Effector CD4-positive, alpha-beta T cell (primary cell): Measurements from ENCODE around the gene ZSWIM3.
"Not testable (repeated sequence)": the region's sequence is repeated elsewhere in the genome, so short reads cannot be mapped to it uniquely, and the experiment has no call there.

Experiments
- DNase-seq: peaks from one replicate; pipeline ENCODE4 v3.0.0-alpha.2; 2020
- total RNA-seq: gene quantifications from one replicate; lab custom pipeline; 2026; lab: John Stamatoyannopoulos, UW

Gene ZSWIM3
- total RNA-seq = 4.1 reads per million, percentile 16 among the genes with 10 or more reads in this experiment

DNA sequence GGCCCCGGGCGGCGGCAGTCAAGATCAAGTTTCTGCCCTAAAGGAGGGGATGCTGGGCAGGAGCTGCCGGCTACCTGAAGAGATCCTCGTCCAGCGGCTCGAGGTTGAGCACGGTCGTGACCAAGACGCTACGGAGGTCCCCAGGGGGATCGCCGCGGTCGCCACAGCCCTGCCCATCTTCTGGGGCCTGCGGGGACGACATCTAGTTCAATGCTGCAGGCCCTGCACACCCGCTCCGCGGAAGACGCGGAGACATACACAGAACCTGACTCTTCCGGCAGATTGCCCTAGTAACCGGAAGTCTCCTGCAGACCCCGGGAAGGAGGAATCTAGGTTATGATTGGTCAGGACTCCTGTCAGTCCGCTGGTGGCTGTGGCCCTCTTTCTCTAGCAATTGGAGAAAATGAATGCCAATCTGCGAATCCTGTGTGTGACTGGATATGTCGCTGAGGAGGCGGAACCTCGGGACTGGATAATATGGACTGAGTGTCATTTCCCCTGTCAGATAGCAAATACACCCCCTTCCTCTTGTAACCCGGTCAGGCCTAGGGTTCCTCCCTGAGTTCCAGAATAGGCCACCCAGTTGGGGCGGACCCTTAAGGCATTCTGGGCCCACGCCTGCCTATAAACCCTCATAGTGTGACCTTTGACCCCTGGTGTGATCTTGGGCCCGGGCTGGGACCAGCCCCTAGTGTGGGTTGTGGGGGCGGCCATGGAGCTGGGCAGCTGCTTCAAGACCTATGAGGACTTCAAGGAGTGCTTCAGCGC, at the start of gene ZSWIM3, which contains the start of gene ACOT8:
TSS of gene ZSWIM3 (plus strand) at position 501 of the 768 bp plus-strand sequence. CDS start at position 713, 212 bp downstream.
TSS of gene ACOT8 (minus strand) at position 279 of the 768 bp plus-strand sequence. CDS start at position 202, 77 bp downstream.
- peak; percentile 94 for DNase-seq

DNA sequence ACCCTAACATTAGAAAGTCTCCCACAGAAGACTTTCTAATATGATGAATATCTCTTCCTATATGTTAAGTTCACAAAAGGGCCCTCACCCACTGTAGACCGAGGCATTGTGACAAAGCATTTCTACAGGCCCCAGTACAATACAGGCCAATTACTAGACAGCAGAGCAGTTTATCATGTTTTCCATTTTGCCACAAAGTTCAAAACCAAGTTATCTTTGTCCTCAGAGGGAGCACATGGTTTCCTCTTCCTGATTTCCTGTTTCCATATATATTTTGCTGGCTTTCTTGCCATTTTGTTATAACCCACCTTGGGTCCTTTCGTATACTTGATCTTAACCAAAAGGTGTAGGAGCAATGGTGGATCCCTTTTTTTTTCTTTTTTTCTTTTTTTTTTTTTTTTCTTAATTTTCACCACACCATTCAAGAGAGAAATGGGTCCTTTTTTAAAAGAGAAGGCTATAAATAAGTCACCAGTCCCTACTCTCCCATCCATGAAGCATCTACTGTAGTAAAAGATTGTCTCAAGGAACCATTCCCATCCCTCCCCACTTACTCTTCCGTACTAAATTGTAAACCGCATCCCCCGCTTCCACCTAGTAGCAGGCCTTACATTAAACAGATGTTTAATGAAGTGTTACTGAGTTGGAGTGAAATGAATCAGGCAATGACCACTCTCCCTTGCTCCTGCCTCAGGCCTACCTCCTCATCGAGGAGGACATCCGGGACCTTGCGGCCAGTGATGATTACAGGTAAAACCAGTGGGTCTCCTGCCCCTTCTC, 47.0 kb upstream of the ZSWIM3 start:
- DNase-seq = no peak

DNA sequence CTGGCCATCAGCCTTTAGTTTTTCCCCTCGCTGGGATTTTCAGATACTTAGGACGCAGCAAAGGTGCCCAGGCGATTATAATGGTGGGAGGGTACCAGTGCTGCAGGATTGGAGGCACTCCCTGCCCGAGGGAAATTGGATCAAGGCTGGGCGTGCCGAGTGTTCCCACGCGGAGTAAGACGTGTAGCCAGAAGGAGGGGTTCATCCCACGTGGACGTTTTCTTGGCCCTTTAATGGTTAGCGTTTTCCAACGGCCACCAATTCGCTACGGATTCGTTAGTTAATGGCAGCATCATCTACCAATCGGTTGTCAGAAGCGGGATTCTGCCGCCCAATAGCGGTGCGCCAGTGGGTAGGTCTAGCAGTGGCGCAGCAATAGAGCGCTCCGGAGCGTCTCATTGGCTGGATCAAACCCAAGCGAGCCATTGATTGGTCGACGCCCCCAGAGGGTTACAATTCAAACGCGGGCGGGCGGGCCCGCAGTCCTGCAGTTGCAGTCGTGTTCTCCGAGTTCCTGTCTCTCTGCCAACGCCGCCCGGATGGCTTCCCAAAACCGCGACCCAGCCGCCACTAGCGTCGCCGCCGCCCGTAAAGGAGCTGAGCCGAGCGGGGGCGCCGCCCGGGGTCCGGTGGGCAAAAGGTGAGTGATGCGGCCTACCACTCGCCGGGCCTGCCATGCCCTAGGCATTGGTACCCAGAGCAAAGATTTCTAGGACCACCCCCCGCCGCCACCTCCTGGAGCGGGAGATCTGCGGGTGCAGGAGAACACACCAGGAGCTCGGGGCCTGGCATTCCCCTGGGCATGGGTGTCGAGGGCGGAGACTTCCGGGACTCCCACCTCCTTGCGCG, 45.0 kb upstream of the ZSWIM3 start, which contains the start of gene UBE2C:
TSS of gene UBE2C (plus strand) at position 488 of the 849 bp plus-strand sequence. CDS start at position 540, 52 bp downstream.
- DNase-seq = peak; percentile 92

DNA sequence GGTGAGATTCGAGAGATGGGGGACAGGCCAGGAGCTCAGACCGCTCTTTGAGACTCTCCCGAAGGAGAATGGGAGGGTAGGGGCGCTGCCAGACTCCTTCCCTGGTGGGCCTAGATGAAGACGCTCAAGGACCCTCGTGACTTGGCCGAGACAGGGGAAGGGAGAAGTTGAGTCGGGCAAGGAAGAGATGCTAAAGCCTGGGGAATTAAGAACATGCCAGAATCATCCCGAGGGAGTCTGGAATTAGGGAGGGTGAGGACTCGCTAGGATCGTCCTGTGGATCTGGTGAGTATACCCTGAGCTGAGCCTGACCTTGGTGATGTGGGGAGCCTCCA, 44.4 kb upstream of the ZSWIM3 start:
- no peak for DNase-seq

DNA sequence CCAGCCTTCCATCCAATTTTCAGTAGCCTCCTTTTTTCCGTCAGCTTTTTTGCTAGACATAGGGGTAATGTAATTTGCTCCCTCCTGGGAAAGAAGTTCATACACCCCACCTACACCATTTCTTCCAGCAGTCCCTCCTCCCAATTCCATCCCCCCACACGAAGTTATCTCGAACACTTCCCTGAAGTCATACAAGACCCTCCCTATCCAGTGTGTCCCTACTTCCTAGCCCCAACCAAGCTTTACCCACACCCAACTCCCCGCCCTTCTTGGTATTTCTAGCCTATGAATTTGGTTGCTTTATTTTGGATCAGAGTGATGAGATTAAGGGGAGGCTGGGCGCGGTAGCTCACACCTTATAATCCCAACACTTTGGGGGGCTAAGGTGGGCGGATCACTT, 43.9 kb upstream of the ZSWIM3 start:
- DNase-seq = no peak

DNA sequence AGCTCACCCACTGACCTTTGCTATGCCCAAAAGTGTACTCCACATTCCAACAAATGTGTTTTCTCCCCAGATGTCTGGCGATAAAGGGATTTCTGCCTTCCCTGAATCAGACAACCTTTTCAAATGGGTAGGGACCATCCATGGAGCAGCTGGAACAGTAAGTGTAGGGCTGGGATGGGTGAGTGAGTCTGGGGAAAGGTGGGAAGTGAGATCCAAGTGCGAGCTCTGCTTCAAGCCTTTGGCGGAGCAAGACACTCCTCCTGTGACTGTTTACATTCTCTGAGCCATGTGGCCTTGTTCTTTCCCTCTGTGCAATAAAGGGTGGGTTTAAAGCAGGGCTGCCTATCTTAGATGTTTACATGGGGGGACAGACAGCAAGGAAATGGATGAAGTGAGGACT, 43.1 kb upstream of the ZSWIM3 start:
- no peak for DNase-seq

DNA sequence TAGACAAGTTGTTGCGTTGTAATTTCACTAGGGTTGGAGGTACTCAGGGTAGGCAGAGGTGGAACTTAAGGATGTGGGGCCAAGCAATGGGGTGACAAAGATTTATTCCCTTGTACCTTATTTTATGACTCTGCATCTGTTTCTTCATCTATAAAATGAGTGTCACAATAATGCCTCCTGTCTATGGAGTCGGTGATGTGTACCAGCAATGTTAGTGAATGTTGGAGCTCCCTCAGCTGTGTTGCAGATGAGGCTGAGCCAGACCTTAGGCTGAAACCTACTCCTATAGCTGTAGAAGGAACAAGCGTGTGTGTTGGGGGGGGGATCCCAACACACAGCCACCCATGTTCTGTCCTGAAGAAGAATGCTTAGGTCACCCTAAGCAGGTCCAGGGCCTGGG, 40.5 kb upstream of the ZSWIM3 start:
- no peak for DNase-seq

DNA sequence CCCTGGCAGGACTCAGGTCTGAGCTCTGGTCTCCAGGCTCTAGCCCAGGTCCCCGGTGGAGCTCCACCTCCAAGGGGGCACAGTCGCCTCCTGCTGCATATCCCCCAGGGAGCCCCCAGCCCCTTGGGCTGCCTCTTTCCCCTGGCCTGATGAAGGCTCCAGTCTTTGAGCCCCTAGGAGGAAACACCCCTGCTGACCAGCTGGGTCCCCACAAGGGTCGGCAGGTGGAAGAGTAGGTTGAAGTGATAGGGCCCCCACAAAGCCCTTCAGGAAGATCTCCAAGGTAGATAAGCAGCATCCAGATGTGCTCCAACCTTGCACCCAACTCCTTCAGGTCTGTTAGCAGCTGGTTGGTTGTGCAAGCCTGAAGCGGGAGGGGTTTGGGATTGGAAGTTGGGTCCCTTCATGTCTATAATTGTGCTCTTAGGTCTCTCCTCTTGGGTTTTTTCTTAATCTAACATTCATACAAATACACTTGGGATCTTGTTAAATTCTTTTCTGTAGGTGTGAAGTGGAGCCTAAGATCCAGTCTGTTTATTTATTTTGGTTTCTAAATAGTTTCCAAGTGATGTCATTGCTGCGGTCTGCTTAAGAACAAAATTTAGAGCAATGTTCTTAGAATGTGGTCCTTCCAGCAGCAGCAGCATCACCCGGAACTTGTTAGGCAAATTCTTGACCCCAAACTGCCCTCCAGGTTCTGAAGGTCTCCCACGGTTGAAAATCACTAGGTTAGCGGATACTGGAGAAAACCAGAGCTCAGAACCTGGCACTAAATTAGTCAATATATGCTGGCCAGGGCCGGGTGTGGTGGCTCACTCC, 39.8 kb upstream of the ZSWIM3 start:
- no peak for DNase-seq

DNA sequence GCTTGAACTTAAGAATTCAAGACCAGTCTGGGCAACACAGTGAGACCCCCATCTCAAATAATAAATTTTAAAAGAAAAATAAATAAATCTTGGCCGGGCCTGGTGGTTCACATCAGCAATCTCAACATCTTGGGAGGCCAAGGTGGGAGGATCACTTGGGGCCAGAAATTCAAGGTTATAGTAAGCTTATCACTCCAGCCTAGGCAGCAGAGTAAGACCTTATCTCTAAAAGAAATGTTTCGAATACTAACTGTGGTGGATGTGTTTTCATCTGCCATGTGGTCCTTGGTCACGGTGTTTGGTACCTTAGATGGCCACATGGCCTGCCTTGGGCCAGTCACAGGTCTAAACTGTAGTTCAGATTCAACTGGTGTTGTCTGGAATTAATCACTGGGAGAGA, 39.2 kb upstream of the ZSWIM3 start:
- DNase-seq = no peak

DNA sequence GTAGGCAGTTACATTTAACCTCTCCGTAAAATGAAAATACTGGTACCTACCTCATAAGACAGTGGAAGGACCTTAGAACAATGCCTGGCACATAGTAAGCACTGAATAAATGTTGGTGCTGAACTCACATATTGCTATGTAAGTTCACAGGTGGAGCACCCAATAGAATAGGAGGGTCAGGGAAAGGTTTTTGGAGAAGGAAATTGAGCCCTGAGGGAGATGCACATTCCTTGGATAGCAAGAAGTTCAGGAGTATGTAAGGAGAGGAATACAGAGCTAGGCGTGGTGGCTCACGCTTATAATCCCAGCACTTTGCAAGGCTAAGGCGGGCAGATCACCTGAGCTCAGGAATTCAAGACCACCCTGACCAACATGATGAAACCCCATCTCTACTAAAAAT, 37.9 kb upstream of the ZSWIM3 start:
- no peak for DNase-seq

DNA sequence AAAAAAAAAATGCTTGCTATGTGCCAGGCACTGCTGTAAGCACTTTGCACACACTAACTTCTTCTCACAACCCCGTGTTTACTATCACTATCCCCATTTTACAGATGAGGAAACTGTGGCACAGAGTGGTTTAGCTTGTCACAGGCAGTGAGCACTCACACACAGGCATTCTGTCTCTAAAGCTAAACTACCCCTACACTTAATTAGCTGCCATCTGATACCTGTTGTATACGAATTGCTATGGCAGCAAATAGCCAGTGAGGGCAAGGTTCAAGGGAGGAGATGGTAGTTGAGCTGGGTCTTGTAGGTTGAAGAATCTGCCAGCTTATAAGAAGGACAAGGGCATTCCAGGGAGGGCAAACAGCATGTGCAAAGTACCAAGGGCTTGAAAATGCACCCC, 35.5 kb upstream of the ZSWIM3 start:
- no peak for DNase-seq

DNA sequence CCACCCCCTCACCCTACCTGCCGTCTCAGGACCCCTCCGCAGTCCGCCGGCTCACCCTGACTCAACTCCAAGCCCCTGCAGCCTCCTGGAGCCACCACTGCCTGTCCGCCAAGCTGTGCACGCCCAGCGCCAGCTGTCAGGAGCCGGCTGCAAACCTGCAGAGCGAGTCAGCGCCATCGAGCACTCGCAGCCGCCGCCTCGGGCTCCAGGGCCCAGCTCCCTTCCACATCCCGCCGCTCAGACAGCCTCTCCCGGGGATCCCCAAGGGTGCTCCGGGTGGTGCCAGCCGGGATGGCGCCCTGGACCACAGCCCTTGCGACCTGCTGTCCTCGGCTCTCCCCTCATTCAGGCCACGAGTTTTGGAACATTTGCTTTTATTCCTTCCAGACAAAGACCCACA, 34.6 kb upstream of the ZSWIM3 start:
- no peak for DNase-seq

DNA sequence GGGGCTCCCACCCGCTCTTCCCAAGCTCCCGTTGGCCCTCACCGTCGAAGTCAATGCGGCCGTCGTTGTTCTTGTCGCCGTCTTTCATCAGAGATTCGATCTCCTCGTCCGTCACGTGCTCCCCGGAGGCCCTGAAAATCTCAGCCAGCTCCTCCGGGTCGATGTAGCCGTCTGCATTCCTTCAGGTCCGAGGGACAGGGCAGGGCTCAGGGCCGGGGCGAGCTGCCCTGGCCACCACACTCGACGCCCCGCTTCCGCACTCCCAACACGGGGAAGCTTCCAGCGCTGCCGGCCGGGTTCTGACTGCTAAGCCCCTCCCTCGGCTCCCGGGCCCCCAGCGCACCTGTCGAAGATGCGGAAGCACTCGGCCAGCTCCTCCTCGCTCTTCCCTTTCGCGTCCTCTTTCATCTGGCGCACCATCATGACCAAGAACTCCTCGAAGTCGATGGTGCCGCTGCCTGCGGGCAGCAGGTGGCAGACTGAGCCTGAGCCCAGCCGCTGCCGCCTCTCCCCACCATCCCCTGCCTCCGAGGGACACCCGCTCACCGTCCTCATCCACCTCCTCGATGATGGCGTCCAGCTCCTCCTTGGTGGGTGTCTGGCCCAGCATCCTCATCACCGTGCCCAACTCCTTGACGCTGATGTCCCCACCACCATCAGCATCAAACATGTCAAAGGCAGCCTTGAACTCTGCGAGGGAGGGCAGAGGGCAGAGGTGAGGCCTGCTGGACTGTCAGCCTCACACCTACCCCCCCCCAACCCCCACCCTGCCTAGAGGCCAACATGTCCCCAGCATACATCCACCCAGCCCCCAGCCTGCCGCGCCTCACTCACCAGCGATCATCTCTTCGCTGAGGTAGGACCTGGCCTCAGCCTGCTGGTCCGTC, 33.2 kb upstream of the ZSWIM3 start:
- DNase-seq = peak; percentile 29

DNA sequence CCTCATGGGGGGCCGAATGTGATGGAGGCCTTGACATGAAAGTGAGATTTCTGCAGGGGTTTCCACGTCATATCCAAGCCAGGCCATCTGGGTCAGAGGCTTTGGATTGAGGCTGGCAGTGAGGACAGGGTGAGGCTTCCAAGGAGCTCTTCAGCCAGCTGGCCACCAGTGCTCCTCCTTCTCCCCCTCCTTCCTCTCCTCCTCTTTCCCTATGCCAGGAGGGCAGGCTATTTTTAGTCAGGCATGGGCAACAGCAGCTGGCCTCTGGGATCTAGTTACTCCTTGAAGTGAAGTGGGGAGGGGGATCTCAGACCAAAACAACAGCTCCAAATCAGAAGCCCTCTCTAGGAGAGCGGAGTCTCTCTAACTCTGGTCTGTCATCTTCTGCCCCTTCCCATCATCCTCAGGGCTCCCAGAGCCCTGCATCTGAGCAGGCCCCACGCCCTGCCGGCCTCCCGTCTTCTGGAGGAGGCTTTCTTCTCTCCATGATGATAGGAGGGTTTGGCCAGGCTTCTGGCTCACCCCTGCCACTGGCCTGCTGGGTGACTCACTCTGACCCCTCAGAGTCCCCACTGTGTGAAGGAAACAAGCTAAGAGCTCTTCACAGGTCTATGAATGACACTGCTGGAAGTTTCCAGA, 30.9 kb upstream of the ZSWIM3 start:
- no peak for DNase-seq

DNA sequence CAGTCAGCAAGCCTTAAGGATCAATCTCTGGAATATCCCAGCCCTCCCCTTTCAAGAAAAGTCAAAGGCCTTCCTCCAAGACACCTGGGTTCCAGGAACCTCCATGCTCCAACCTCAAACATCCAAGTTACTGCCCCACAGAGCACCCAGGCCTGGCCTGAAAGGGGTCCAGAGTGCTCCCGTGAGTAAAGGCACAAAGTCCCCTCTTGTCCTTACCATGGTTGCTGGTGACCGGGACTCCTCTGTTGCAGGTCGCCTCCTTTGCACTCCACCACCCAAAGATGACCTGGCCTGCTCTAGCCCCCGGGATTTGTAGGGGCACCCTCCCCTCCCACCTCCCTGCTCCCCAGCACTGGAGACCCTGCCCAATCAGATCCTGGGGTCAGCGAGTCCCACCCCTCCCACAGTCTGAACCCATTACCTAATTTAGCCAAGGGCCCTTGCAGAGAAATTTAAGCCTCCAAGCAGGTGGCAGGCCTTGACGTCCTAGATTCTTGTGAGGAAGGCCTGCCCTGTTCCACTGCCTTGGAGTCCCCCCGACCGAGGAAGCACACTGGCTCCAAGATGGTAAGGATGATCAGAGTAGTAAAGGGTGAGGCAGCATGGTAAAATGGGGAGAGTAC, 30.3 kb upstream of the ZSWIM3 start, which contains the start of gene TNNC2:
TSS of gene TNNC2 (minus strand) at position 283 of the 623 bp plus-strand sequence. CDS start at position 219, 64 bp downstream.
- DNase-seq = no peak

DNA sequence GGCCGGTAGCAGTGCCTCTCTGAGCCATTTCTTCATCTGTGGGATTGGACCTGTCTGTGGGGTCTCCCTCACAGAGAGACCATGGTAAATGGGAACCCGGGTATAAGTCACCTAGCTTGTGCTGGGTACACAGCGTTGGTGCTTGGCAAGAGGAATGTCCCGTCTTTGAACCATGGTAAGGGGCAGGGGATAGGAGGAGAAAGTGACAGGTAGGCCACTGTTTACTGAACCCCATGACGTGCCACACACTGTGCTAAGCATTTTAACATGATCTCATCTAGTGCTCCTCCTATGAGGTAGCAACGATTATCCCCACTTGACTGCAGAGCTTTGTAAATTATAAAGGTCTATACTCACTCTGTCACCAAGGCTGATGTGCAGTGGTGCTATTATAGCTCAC, 29.7 kb upstream of the ZSWIM3 start:
- DNase-seq = no peak

DNA sequence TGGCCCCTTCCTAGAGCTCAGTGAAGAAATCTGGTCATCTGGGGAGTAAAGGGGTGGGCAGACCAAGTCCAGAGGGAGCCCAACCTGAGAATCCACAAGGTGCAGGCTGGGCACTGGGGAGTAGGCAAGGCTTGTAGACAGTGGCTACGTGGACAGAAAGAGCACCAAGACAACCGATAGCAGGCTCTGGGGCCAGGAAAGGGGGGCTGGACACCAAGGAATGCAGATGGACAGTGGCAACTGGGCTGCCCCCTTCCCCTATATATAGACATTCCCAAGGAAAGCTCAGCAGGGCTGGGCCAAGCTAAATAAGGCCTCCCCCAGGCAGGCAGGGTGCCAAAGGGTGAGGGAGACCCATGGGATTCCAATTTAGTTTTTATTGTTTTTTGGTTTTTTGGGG, 28.8 kb upstream of the ZSWIM3 start:
- no peak for DNase-seq

DNA sequence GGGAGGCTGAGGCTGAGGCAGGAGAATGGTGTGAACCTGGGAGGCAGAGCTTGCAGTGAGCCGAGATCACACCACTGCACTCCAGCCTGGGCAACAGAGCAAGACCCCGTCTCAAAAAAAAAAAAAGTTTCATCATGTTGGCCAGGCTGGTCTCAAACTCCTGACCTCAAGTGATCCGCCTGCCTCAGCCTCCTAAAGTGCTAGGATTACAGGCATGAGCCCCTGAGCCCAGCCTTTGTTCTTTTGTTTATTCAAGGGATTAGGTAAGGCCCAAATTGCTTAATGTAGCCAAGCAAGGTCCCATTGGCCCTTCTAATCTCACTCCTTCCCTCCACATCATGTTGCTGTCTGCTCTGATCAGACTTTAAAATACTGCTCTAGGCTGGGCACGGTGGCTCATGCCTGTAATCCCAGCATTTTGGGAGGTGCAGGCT, 27.7 kb upstream of the ZSWIM3 start:
- DNase-seq = not testable (repeated sequence)

DNA sequence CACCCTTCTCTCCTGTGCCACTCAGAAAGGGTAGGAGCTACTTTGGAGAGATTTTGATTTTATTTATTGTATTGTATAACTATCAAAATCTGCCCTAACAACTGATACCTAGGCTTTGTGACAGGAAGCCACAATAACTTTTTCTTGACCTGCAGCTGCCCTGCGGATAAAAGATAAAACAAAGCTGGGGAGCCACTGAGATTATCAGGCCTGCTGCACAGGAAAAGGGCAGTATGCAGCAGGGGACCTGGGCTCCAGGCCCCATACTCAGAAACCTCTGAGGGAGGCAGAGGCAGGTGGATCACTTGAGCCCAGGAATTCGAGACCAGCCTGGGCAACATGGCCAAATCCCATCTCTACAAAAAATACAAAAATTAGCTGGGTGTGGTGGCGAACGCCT, 24.8 kb upstream of the ZSWIM3 start:
- DNase-seq = no peak
